Omental fat pad (tissue), 4 donors: ENCODE measurements around the gene TMEM117. TPM values are rescaled to one million over a fixed set of nuclear protein-coding genes. Genes with fewer than 3 reads are reported as not detected.

Experiments used
- ATAC-seq: fragments of 150-250 bp; one replicate; pipeline ENCODE4 v1.9.1; 2016; ENCODE audit warnings: mild to moderate bottlenecking, moderate library complexity; ENCODE audit not compliant: low FRiP score
- DNase-seq: peaks from one replicate; pipeline ENCODE4 v3.0.0-alpha.2; 2019; ENCODE audit warnings: low spot score
- CTCF ChIP-seq, 3 donors: fragments of 450-650 bp; IDR thresholded peaks; one replicate each; pipeline ENCODE4 v1.5.1; 2016 to 2017; ENCODE audit warnings: antibody characterized with exemption in 3 of 3, mild to moderate bottlenecking in 3 of 3, moderate library complexity in 2 of 3
- total RNA-seq, 4 donors: library from RNA; depleted of rRNA; stranded (reverse); fragments of >200 nt; gene quantifications; one replicate each; pipeline ENCODE4 v1.1.0, GENCODE V29; 2016

The TMEM117 gene
- total RNA-seq, 4 donors from 2014 or later, result 7.5 to 13.1 (median 8.2) TPM

- DNase-seq (no peak), ATAC-seq (no peak)
- no peak for TF ChIP-seq CTCF (IDR thresholded peaks at IDR 0.05)
These were observed 140.1 kb downstream of the TMEM117 start for GRCh38 chr12:43976027-43976426.

- no peak for TF ChIP-seq CTCF (IDR thresholded peaks at IDR 0.05)
- DNase-seq (no peak), ATAC-seq (no peak)
These were observed 142.7 kb downstream of the TMEM117 start for GRCh38 chr12:43978556-43978955.

GRCh38 chr12:43979450-43979849 is 143.6 kb downstream of the TMEM117 start:
- no peak for ATAC-seq
- no peak for DNase-seq

GRCh38 chr12:43980627-43981191 is 144.8 kb downstream of the TMEM117 start:
- ATAC-seq, result no peak
- no peak for TF ChIP-seq CTCF (IDR thresholded peaks at IDR 0.05)
- no peak for DNase-seq

More at GRCh38 chr12:43979450-43979849, 143.6 kb downstream of the TMEM117 start:
- no peak for TF ChIP-seq CTCF (IDR thresholded peaks at IDR 0.05)

- no peak for DNase-seq
- TF ChIP-seq CTCF (IDR thresholded peaks at IDR 0.05), result no peak
- ATAC-seq, result no peak
These were observed 145.8 kb downstream of the TMEM117 start for GRCh38 chr12:43981726-43982125.

- DNase-seq (no peak), ATAC-seq (no peak)
- TF ChIP-seq CTCF (IDR thresholded peaks at IDR 0.05), result no peak
These were observed 146.7 kb downstream of the TMEM117 start for GRCh38 chr12:43982544-43982943.

- TF ChIP-seq CTCF (IDR thresholded peaks at IDR 0.05), result no peak
- DNase-seq, result no peak
These were observed 153.1 kb downstream of the TMEM117 start for GRCh38 chr12:43988838-43989560.

More at GRCh38 chr12:43988838-43989560, 153.1 kb downstream of the TMEM117 start:
- ATAC-seq, result peak; percentile 84
